HG03039 (cell line): ENCODE data around the gene PAN2.
A peak's percentile ranks its signal among the peaks of the same experiment; 100 is the strongest.
"Not testable (repeated sequence)": the region's sequence is repeated elsewhere in the genome, so short reads cannot be mapped to it uniquely, and the experiment has no call there.

Experiments used
- ATAC-seq: cut with Tn5 transposase; IDR thresholded peaks from one replicate; pipeline ENCODE4 v1.9.1; 2021; ENCODE audit warnings: mild to moderate bottlenecking, moderate library complexity; ENCODE audit not compliant: unreplicated experiment

PAN2 gene

GRCh38 chr12:56333679-56334489 is at the start of gene PAN2:
Gene PAN2, minus strand, starts transcription at chr12:56334000. Its CDS starts 906 bp downstream, at chr12:56333094.
- peak; percentile 95 for ATAC-seq

- no peak for ATAC-seq
These were observed 48.8 kb upstream of the PAN2 start for GRCh38 chr12:56382611-56383010.

GRCh38 chr12:56377989-56378316 is 44.2 kb upstream of the PAN2 start:
- ATAC-seq = no peak

- ATAC-seq = no peak
These were observed 43.6 kb upstream of the PAN2 start for GRCh38 chr12:56377310-56377988.

- no peak for ATAC-seq
These were observed 42.0 kb upstream of the PAN2 start for GRCh38 chr12:56375598-56376434.

- ATAC-seq = no peak
These were observed 41.2 kb upstream of the PAN2 start for GRCh38 chr12:56374726-56375597.

GRCh38 chr12:56373515-56373914 is 39.7 kb upstream of the PAN2 start:
- no peak for ATAC-seq

GRCh38 chr12:56366948-56367347 is 33.1 kb upstream of the PAN2 start:
- no peak for ATAC-seq

GRCh38 chr12:56362130-56363059 is 28.6 kb upstream of the PAN2 start, which contains the start of gene APOF:
Gene APOF, minus strand, starts transcription at chr12:56362857. Its CDS starts 112 bp downstream, at chr12:56362745.
- ATAC-seq = no peak

GRCh38 chr12:56361487-56362129 is 27.8 kb upstream of the PAN2 start:
- no peak for ATAC-seq

- peak; percentile 94 for ATAC-seq
These were observed 26.3 kb upstream of the PAN2 start, which contains the start of gene STAT2 for GRCh38 chr12:56359851-56360767. Gene STAT2, minus strand, starts transcription at chr12:56360107. Its CDS starts 3,536 bp downstream, at chr12:56356571.

GRCh38 chr12:56358836-56359532 is 25.2 kb upstream of the PAN2 start:
- ATAC-seq = no peak

GRCh38 chr12:56351325-56351724 is 17.5 kb upstream of the PAN2 start:
- ATAC-seq = no peak

- no peak for ATAC-seq
These were observed 16.9 kb upstream of the PAN2 start for GRCh38 chr12:56350662-56351061.

GRCh38 chr12:56348776-56349175 is 15.0 kb upstream of the PAN2 start:
- no peak for ATAC-seq

- ATAC-seq = not testable (repeated sequence)
These were observed 13.5 kb upstream of the PAN2 start for GRCh38 chr12:56347255-56347654.

GRCh38 chr12:56346675-56347074 is 12.9 kb upstream of the PAN2 start:
- ATAC-seq = no peak
